ENCODE results near the gene PDE6C. TPM values are rescaled to one million over a fixed set of nuclear protein-coding genes. Genes with fewer than 3 reads are reported as not detected.

Gene PDE6C
- total RNA-seq, 1 experiment from 2014 or later: not detected

GRCh38 chr10:93657757-93658156 is 45.4 kb downstream of the PDE6C start:
- H3K27me3 Mint-ChIP-seq (ENCODE audit: low read depth): no peaks in the 10 kb centered on the region
- no peaks in the 10 kb centered on the region for H3K4me1 Mint-ChIP-seq
- DNase-seq (ENCODE audit: low spot score) (no peak), ATAC-seq (no peak)
- ChIA-PET CTCF (interaction anchor here (0.6 to 0.7 kb wide), 2 partner anchors 163 to 247 kb away, joined by 3 to 5 read pairs; no protein-coding TSS in a partner anchor), POLR2A (interaction anchor here (0.6 to 0.7 kb wide), 2 partner anchors 90 to 1207 kb away, joined by 5 to 7 read pairs; no protein-coding TSS in a partner anchor)
- H3K27ac Mint-ChIP-seq: no peak overlapping the region
- H3K36me3 Mint-ChIP-seq: no peaks in the 10 kb centered on the region
- no peaks in the 10 kb centered on the region for H3K9me3 Mint-ChIP-seq
- no peak overlapping the region for H3K4me3 Mint-ChIP-seq
- TF ChIP-seq, protein P1, sequence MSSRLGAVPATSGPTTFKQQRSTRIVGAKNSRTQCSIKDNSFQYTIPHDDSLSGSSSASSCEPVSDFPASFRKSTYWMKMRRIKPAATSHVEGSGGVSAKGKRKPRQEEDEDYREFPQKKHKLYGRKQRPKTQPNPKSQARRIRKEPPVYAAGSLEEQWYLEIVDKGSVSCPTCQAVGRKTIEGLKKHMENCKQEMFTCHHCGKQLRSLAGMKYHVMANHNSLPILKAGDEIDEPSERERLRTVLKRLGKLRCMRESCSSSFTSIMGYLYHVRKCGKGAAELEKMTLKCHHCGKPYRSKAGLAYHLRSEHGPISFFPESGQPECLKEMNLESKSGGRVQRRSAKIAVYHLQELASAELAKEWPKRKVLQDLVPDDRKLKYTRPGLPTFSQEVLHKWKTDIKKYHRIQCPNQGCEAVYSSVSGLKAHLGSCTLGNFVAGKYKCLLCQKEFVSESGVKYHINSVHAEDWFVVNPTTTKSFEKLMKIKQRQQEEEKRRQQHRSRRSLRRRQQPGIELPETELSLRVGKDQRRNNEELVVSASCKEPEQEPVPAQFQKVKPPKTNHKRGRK (CRISPR knock-in tag; IDR thresholded peaks at IDR 0.05; ENCODE audit: borderline replicate concordance): no peak
- TF ChIP-seq, protein P2, sequence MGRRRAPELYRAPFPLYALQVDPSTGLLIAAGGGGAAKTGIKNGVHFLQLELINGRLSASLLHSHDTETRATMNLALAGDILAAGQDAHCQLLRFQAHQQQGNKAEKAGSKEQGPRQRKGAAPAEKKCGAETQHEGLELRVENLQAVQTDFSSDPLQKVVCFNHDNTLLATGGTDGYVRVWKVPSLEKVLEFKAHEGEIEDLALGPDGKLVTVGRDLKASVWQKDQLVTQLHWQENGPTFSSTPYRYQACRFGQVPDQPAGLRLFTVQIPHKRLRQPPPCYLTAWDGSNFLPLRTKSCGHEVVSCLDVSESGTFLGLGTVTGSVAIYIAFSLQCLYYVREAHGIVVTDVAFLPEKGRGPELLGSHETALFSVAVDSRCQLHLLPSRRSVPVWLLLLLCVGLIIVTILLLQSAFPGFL (CRISPR knock-in tag; IDR thresholded peaks at IDR 0.05; ENCODE audit: borderline replicate concordance): no peak
- TF ChIP-seq CREM (CRISPR knock-in tag; IDR thresholded peaks at IDR 0.05) (no peak), ETV6 (CRISPR knock-in tag; IDR thresholded peaks at IDR 0.05) (no peak)
- TF ChIP-seq, protein P3, sequence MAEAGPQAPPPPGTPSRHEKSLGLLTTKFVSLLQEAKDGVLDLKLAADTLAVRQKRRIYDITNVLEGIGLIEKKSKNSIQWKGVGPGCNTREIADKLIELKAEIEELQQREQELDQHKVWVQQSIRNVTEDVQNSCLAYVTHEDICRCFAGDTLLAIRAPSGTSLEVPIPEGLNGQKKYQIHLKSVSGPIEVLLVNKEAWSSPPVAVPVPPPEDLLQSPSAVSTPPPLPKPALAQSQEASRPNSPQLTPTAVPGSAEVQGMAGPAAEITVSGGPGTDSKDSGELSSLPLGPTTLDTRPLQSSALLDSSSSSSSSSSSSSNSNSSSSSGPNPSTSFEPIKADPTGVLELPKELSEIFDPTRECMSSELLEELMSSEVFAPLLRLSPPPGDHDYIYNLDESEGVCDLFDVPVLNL (CRISPR knock-in tag; IDR thresholded peaks at IDR 0.05; ENCODE audit: borderline replicate concordance, low read depth): no peak

DNA sequence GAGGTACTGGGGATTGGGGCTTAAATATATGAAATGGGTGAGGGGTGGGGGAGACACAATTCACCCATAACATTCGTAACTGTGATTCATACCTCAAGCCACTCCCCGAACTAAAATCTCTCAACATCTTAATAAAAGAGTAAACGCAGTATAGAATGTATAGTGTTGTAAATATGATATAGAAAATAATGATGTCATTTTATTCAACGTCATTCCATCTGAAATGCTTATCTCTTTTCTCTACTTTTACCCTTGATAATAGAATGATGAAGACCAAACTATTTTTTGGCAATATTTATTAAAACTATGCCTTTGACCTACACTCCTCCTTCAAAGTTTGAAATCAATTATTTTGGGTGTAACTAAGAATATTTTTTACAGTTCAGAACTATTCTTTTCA is 53.7 kb downstream of the PDE6C start:
- TF ChIP-seq TP53 (CRISPR knock-in tag; IDR thresholded peaks at IDR 0.05) (no peak), ZNF425 (CRISPR knock-in tag; conservative IDR thresholded peaks at IDR 0.05) (no peak), ZMAT4 (CRISPR knock-in tag; IDR thresholded peaks at IDR 0.05) (no peak), NR1H2 (CRISPR knock-in tag; IDR thresholded peaks at IDR 0.05) (no peak)
- Mint-ChIP-seq H3K27me3 (ENCODE audit: low read depth) (no peaks in the 10 kb centered on the region), H3K27ac (no peak overlapping the region), H3K4me1 (no peaks in the 10 kb centered on the region), H3K4me3 (no peak overlapping the region), H3K9me3 (no peaks in the 10 kb centered on the region), H3K36me3 (peaks cover 16% of the 10 kb centered on the region)
- no peak for DNase-seq (ENCODE audit: low spot score)
- ChIA-PET CTCF (no interaction called here), POLR2A (no interaction called here)
- no peak for ATAC-seq

- TF ChIP-seq STAT6 (CRISPR knock-in tag; conservative IDR thresholded peaks at IDR 0.05; ENCODE audit: low read depth) (no peak), NR3C1 (CRISPR knock-in tag; conservative IDR thresholded peaks at IDR 0.05; ENCODE audit: low read depth) (no peak), EMX1 (CRISPR knock-in tag; IDR thresholded peaks at IDR 0.05) (no peak)
- TF ChIP-seq, protein P4, sequence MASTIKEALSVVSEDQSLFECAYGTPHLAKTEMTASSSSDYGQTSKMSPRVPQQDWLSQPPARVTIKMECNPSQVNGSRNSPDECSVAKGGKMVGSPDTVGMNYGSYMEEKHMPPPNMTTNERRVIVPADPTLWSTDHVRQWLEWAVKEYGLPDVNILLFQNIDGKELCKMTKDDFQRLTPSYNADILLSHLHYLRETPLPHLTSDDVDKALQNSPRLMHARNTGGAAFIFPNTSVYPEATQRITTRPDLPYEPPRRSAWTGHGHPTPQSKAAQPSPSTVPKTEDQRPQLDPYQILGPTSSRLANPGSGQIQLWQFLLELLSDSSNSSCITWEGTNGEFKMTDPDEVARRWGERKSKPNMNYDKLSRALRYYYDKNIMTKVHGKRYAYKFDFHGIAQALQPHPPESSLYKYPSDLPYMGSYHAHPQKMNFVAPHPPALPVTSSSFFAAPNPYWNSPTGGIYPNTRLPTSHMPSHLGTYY (CRISPR knock-in tag; IDR thresholded peaks at IDR 0.05): no peak
- TF ChIP-seq, protein P3 (CRISPR knock-in tag; IDR thresholded peaks at IDR 0.05; ENCODE audit: borderline replicate concordance, low read depth): no peak
- TF ChIP-seq, protein P5, sequence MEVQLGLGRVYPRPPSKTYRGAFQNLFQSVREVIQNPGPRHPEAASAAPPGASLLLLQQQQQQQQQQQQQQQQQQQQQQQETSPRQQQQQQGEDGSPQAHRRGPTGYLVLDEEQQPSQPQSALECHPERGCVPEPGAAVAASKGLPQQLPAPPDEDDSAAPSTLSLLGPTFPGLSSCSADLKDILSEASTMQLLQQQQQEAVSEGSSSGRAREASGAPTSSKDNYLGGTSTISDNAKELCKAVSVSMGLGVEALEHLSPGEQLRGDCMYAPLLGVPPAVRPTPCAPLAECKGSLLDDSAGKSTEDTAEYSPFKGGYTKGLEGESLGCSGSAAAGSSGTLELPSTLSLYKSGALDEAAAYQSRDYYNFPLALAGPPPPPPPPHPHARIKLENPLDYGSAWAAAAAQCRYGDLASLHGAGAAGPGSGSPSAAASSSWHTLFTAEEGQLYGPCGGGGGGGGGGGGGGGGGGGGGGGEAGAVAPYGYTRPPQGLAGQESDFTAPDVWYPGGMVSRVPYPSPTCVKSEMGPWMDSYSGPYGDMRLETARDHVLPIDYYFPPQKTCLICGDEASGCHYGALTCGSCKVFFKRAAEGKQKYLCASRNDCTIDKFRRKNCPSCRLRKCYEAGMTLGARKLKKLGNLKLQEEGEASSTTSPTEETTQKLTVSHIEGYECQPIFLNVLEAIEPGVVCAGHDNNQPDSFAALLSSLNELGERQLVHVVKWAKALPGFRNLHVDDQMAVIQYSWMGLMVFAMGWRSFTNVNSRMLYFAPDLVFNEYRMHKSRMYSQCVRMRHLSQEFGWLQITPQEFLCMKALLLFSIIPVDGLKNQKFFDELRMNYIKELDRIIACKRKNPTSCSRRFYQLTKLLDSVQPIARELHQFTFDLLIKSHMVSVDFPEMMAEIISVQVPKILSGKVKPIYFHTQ (CRISPR knock-in tag; IDR thresholded peaks at IDR 0.05): no peak
Measured at GRCh38 chr10:93667795-93668194, 55.5 kb downstream of the PDE6C start.

More at GRCh38 chr10:93667795-93668194, 55.5 kb downstream of the PDE6C start:
- ChIA-PET CTCF (no interaction called here), POLR2A (no interaction called here)
- DNase-seq (ENCODE audit: low spot score): no peak
- H3K9me3 Mint-ChIP-seq: no peaks in the 10 kb centered on the region
- H3K36me3 Mint-ChIP-seq: peaks cover 16% of the 10 kb centered on the region
- H3K4me1 Mint-ChIP-seq: no peaks in the 10 kb centered on the region
- ATAC-seq: no peak
- H3K27ac Mint-ChIP-seq: no peak overlapping the region
- no peak overlapping the region for H3K4me3 Mint-ChIP-seq
- no peaks in the 10 kb centered on the region for H3K27me3 Mint-ChIP-seq (ENCODE audit: low read depth)
